LNCaP clone FGC (cell line): ENCODE results near the gene STXBP6.

Experiments
- DNase-seq: peaks from one replicate; pipeline ENCODE4 v3.0.0-alpha.2; 2011; ENCODE audit warnings: low read depth
- H3K4me3 ChIP-seq: 2 replicates; pipeline ENCODE4 v1.5.1; 2011; ENCODE audit warnings: mild to moderate bottlenecking, low read depth, low read length, control low read depth
- CTCF ChIP-seq: IDR thresholded peaks from 2 replicates; pipeline ENCODE4 v1.5.1; 2012; ENCODE audit warnings: mild to moderate bottlenecking; ENCODE audit not compliant: control insufficient read depth, insufficient read depth; ENCODE audit errors: extremely low read depth

STXBP6 gene

GRCh38 chr14:24915403-24915921, 134.5 kb downstream of the STXBP6 start:
- TF ChIP-seq CTCF: no peak
- no peak for DNase-seq
- H3K4me3 ChIP-seq: no peak overlapping the region

- TF ChIP-seq CTCF: no peak
- H3K4me3 ChIP-seq: no peak overlapping the region
- no peak for DNase-seq
Measured at GRCh38 chr14:24913746-24914145, 136.2 kb downstream of the STXBP6 start.

- TF ChIP-seq CTCF: no peak
- H3K4me3 ChIP-seq: no peak overlapping the region
- DNase-seq: no peak
Measured at GRCh38 chr14:24913021-24913420, 136.9 kb downstream of the STXBP6 start.

GRCh38 chr14:24911324-24912109, 138.4 kb downstream of the STXBP6 start:
- no peak for TF ChIP-seq CTCF
- no peak for DNase-seq
- no peak overlapping the region for H3K4me3 ChIP-seq

- no peak overlapping the region for H3K4me3 ChIP-seq
- no peak for DNase-seq
- no peak for TF ChIP-seq CTCF
Measured at GRCh38 chr14:24910408-24910986, 139.4 kb downstream of the STXBP6 start.

GRCh38 chr14:24909523-24910302, 140.2 kb downstream of the STXBP6 start:
- TF ChIP-seq CTCF: no peak

More at GRCh38 chr14:24909523-24910302, 140.2 kb downstream of the STXBP6 start:
- no peak for DNase-seq
- H3K4me3 ChIP-seq: no peak overlapping the region
